IMR-90 (cell line): Measurements from ENCODE around the gene GPSM1.

Source experiments
- CEBPB ChIP-seq: IDR thresholded peaks from 2 replicates; pipeline ENCODE4 v1.6.1; 2012; ENCODE audit warnings: low read depth, low read length, improper control_type of control experiment
- MXI1 ChIP-seq: IDR thresholded peaks from 2 replicates; pipeline ENCODE4 v1.6.1; 2012; ENCODE audit warnings: low read depth, mild to moderate bottlenecking, low read length, moderate library complexity, borderline replicate concordance
- POLR2A ChIP-seq: IDR thresholded peaks from 2 replicates; pipeline ENCODE4 v1.6.1; 2012; ENCODE audit warnings: mild to moderate bottlenecking, low read depth, low read length
- RAD21 ChIP-seq: IDR thresholded peaks from 2 replicates; pipeline ENCODE4 v1.6.1; 2012; ENCODE audit warnings: low read length, improper control_type of control experiment
- USF2 ChIP-seq: fragments of 150-350 bp; IDR thresholded peaks from 2 replicates; pipeline ENCODE4 v1.6.1; 2017; ENCODE audit warnings: mild to moderate bottlenecking, antibody characterized with exemption, low read length, low read depth
- TF ChIP-seq, protein P1 (sequence below): conservative IDR thresholded peaks from 2 replicates; pipeline ENCODE4 v1.5.1; 2012; ENCODE audit warnings: mild to moderate bottlenecking, low read depth, low read length, improper control_type of control experiment

GRCh38 chr9:136343121-136343883 lies 16.0 kb downstream of the GPSM1 start:
- TF ChIP-seq, protein P1, sequence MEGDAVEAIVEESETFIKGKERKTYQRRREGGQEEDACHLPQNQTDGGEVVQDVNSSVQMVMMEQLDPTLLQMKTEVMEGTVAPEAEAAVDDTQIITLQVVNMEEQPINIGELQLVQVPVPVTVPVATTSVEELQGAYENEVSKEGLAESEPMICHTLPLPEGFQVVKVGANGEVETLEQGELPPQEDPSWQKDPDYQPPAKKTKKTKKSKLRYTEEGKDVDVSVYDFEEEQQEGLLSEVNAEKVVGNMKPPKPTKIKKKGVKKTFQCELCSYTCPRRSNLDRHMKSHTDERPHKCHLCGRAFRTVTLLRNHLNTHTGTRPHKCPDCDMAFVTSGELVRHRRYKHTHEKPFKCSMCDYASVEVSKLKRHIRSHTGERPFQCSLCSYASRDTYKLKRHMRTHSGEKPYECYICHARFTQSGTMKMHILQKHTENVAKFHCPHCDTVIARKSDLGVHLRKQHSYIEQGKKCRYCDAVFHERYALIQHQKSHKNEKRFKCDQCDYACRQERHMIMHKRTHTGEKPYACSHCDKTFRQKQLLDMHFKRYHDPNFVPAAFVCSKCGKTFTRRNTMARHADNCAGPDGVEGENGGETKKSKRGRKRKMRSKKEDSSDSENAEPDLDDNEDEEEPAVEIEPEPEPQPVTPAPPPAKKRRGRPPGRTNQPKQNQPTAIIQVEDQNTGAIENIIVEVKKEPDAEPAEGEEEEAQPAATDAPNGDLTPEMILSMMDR, result no peak
- TF ChIP-seq CEBPB, result no peak
- TF ChIP-seq RAD21, result no peak
- TF ChIP-seq POLR2A, result no peak; the same call in 1 of the 2 replicates
- no peak for TF ChIP-seq USF2
- no peak for TF ChIP-seq MXI1
